ENCODE measurements around the gene NACC1.
"Not testable (repeated sequence)": the region's sequence is repeated elsewhere in the genome, so short reads cannot be mapped to it uniquely, and the experiment has no call there.

Gene NACC1

GRCh38 chr19:13166151-13166550 is 48.1 kb downstream of the NACC1 start:
- DNase-seq: not testable (repeated sequence)

- no peak for DNase-seq
These were observed 51.7 kb downstream of the NACC1 start for GRCh38 chr19:13169769-13170168.

- no peak for DNase-seq
These were observed 53.1 kb downstream of the NACC1 start for GRCh38 chr19:13171146-13171545.

- DNase-seq: peak; percentile 46 to 57
These were observed 54.5 kb downstream of the NACC1 start for GRCh38 chr19:13172346-13173138.

- no peak for DNase-seq
These were observed 55.2 kb downstream of the NACC1 start for GRCh38 chr19:13173139-13173737.

- no peak for DNase-seq
These were observed 58.3 kb downstream of the NACC1 start for GRCh38 chr19:13176345-13176744.

GRCh38 chr19:13177584-13177983 is 59.5 kb downstream of the NACC1 start:
- not testable (repeated sequence) for DNase-seq

GRCh38 chr19:13178291-13178690 is 60.2 kb downstream of the NACC1 start:
- DNase-seq: not testable (repeated sequence)

GRCh38 chr19:13181747-13182388 is 63.8 kb downstream of the NACC1 start:
- DNase-seq: peak in 1 of 2 donors; percentile 75

- not testable (repeated sequence) for DNase-seq
These were observed 66.9 kb downstream of the NACC1 start for GRCh38 chr19:13184926-13185325.

- not testable (repeated sequence) for DNase-seq
These were observed 67.9 kb downstream of the NACC1 start for GRCh38 chr19:13185763-13186657.

- DNase-seq: not testable (repeated sequence)
These were observed 68.6 kb downstream of the NACC1 start for GRCh38 chr19:13186688-13187087.

GRCh38 chr19:13187419-13187818 is 69.4 kb downstream of the NACC1 start:
- DNase-seq: no peak

GRCh38 chr19:13189600-13189999 is 71.5 kb downstream of the NACC1 start:
- no peak for DNase-seq
